Measurements from ENCODE around the gene RPH3AL. TPM values are rescaled to one million over a fixed set of nuclear protein-coding genes. Genes with fewer than 3 reads are reported as not detected.
A peak's percentile ranks its signal among the peaks of the same experiment; 100 is the strongest.
"Not testable (repeated sequence)": the region's sequence is repeated elsewhere in the genome, so short reads cannot be mapped to it uniquely, and the experiment has no call there.

The RPH3AL gene
- total RNA-seq, 1 experiment from 2014 or later: 3.0 TPM

- peak overlapping the region; percentile 9 for H4K5ac ChIP-seq (ENCODE audit: insufficient read length, low read depth, low read length)
- no peak overlapping the region for H2BK20ac ChIP-seq (ENCODE audit: low read depth, low read length, poor library complexity, severe bottlenecking)
- no peak for DNase-seq
- peak overlapping the region; percentile 28 for H3K23ac ChIP-seq (ENCODE audit: insufficient read length, low read depth, low read length)
- no peak overlapping the region for H3K14ac ChIP-seq (ENCODE audit: insufficient read depth, low read length)
- Mint-ChIP-seq H3K4me1 (no peaks in the 10 kb centered on the region), H3K36me3 (ENCODE audit: insufficient read depth in 1 of 3, low read depth in 3 of 3) (no peaks in the 10 kb centered on the region; a peak in 3 of 7 replicates), H3K9me3 (peaks cover 4% of the 10 kb centered on the region in 2 experiments; a peak in 2 of 5 replicates), H3K4me3 (no peak overlapping the region; a peak in 1 of 5 replicates), H3K27ac (no peak overlapping the region), H3K27me3 (ENCODE audit: low read depth) (peaks cover 10% of the 10 kb centered on the region)
- no peak for TF ChIP-seq CTCF (conservative IDR thresholded peaks at IDR 0.05)
- H3K56ac ChIP-seq (ENCODE audit: insufficient read length, low read depth, low read length): peak overlapping the region; percentile 7
- H2BK120ac ChIP-seq (ENCODE audit: low read depth, low read length, poor library complexity, severe bottlenecking): no peak overlapping the region
- no peak overlapping the region for H2AFZ ChIP-seq (ENCODE audit: low read length)
- H3K23me2 ChIP-seq (ENCODE audit: insufficient read length, low read depth, low read length, poor library complexity, severe bottlenecking): peaks cover 3% of the 10 kb centered on the region
- H3K4ac ChIP-seq (ENCODE audit: low read depth, low read length): no peak overlapping the region
- no peaks in the 10 kb centered on the region for H4K20me1 ChIP-seq (ENCODE audit: control insufficient read depth, insufficient read depth, insufficient read length)
- no CpG with 5 or more reads among the region's 7 CpGs for WGBS (ENCODE audit: extremely low coverage, insufficient read length, low lambda C conversion rate)
- no peaks in the 10 kb centered on the region for H3K79me2 ChIP-seq (ENCODE audit: insufficient read depth, low read length)
- H3T11ph ChIP-seq (ENCODE audit: low read length): no peak overlapping the region
- no peaks in the 10 kb centered on the region for H3K9me3 ChIP-seq (ENCODE audit: control insufficient read depth, low read depth, low read length)
- H3K79me1 ChIP-seq (ENCODE audit: insufficient read depth, low read depth, low read length, poor library complexity, severe bottlenecking): no peaks in the 10 kb centered on the region
- H3K18ac ChIP-seq (ENCODE audit: insufficient read length, low read depth, low read length): no peak overlapping the region
- H2BK15ac ChIP-seq (ENCODE audit: low read depth, low read length): no peak overlapping the region
- H4K8ac ChIP-seq (replicated peaks; ENCODE audit: insufficient read length, low read depth, low read length): no peak overlapping the region
- no peaks in the 10 kb centered on the region for H3K4me1 ChIP-seq (ENCODE audit: insufficient read depth, low read length)
- no peak overlapping the region for H2AK5ac ChIP-seq (ENCODE audit: insufficient read length, low read length)
- H2BK5ac ChIP-seq (ENCODE audit: insufficient read length, low read length): no peak overlapping the region
- no peak overlapping the region for H4K91ac ChIP-seq (ENCODE audit: insufficient read length, low read depth, low read length)
- H3K4me2 ChIP-seq (ENCODE audit: insufficient read depth, insufficient read length, low read length): no peak overlapping the region
- no peak overlapping the region for H3K27ac ChIP-seq (ENCODE audit: insufficient read length, low read depth, low read length)
- no peak overlapping the region for H2BK12ac ChIP-seq (ENCODE audit: insufficient read length, low read depth, low read length)
- H3K9ac ChIP-seq (ENCODE audit: extremely low read depth, insufficient read length, low read length): no peak overlapping the region
- H3K27me3 ChIP-seq (ENCODE audit: insufficient read depth, low read length): no peaks in the 10 kb centered on the region
Observed at GRCh38 chr17:245020-245419, 107.6 kb downstream of the RPH3AL start.

GRCh38 chr17:243924-244323 is 108.7 kb downstream of the RPH3AL start:
- H3K18ac ChIP-seq (ENCODE audit: insufficient read length, low read depth, low read length); DNase-seq; H3K27ac Mint-ChIP-seq: not testable (repeated sequence)

More at GRCh38 chr17:243924-244323, 108.7 kb downstream of the RPH3AL start:
- H3K27ac ChIP-seq (ENCODE audit: insufficient read length, low read depth, low read length); H2BK5ac ChIP-seq (ENCODE audit: insufficient read length, low read length); H3K23ac ChIP-seq (ENCODE audit: insufficient read length, low read depth, low read length); H3K79me1 ChIP-seq (ENCODE audit: insufficient read depth, low read depth, low read length, poor library complexity, severe bottlenecking); H3K9ac ChIP-seq (ENCODE audit: extremely low read depth, insufficient read length, low read length); H4K5ac ChIP-seq (ENCODE audit: insufficient read length, low read depth, low read length); H4K91ac ChIP-seq (ENCODE audit: insufficient read length, low read depth, low read length); H3K4me1 Mint-ChIP-seq; H4K20me1 ChIP-seq (ENCODE audit: control insufficient read depth, insufficient read depth, insufficient read length); H3K27me3 Mint-ChIP-seq (ENCODE audit: low read depth); H3K27me3 ChIP-seq (ENCODE audit: insufficient read depth, low read length); H3K36me3 Mint-ChIP-seq (ENCODE audit: insufficient read depth in 1 of 3, low read depth in 3 of 3); H2BK20ac ChIP-seq (ENCODE audit: low read depth, low read length, poor library complexity, severe bottlenecking); H2BK12ac ChIP-seq (ENCODE audit: insufficient read length, low read depth, low read length); H3K4me2 ChIP-seq (ENCODE audit: insufficient read depth, insufficient read length, low read length); H3K56ac ChIP-seq (ENCODE audit: insufficient read length, low read depth, low read length); H3K14ac ChIP-seq (ENCODE audit: insufficient read depth, low read length); H3K4ac ChIP-seq (ENCODE audit: low read depth, low read length); H3T11ph ChIP-seq (ENCODE audit: low read length); H2AK5ac ChIP-seq (ENCODE audit: insufficient read length, low read length); H2AFZ ChIP-seq (ENCODE audit: low read length); H4K8ac ChIP-seq (replicated peaks; ENCODE audit: insufficient read length, low read depth, low read length); H2BK120ac ChIP-seq (ENCODE audit: low read depth, low read length, poor library complexity, severe bottlenecking); H2BK15ac ChIP-seq (ENCODE audit: low read depth, low read length); H3K4me1 ChIP-seq (ENCODE audit: insufficient read depth, low read length); H3K9me3 Mint-ChIP-seq; H3K4me3 Mint-ChIP-seq; H3K9me3 ChIP-seq (ENCODE audit: control insufficient read depth, low read depth, low read length); H3K79me2 ChIP-seq (ENCODE audit: insufficient read depth, low read length); H3K23me2 ChIP-seq (ENCODE audit: insufficient read length, low read depth, low read length, poor library complexity, severe bottlenecking): not testable (repeated sequence)

All from H9 (cell line).